Measurements from ENCODE around the gene CMIP.

Gene CMIP

GRCh38 chr16:81470796-81471636, 26.4 kb downstream of the CMIP start:
- 94% methylated on average over 7 to 9 of the region's 9 CpGs for WGBS, 2 experiments
- H3K4me1 ChIP-seq (ENCODE audit: control insufficient read depth, insufficient read depth, low read length): peaks cover 20% of the 10 kb centered on the region
- H3K36me3 ChIP-seq (ENCODE audit: control insufficient read depth, insufficient read depth, low read length): no peaks in the 10 kb centered on the region
- no peaks in the 10 kb centered on the region for H3K27me3 ChIP-seq (ENCODE audit: control insufficient read depth, insufficient read depth, low read length, poor library complexity, severe bottlenecking)
- no peaks in the 10 kb centered on the region for H3K9me3 ChIP-seq (ENCODE audit: control insufficient read depth, low read length)
- no peak overlapping the region for H3K27ac ChIP-seq (ENCODE audit: insufficient read depth, low read depth, low read length, poor library complexity, severe bottlenecking)
- no peak overlapping the region for H3K4me3 ChIP-seq (ENCODE audit: insufficient read depth, low read depth, low read length)

DNA sequence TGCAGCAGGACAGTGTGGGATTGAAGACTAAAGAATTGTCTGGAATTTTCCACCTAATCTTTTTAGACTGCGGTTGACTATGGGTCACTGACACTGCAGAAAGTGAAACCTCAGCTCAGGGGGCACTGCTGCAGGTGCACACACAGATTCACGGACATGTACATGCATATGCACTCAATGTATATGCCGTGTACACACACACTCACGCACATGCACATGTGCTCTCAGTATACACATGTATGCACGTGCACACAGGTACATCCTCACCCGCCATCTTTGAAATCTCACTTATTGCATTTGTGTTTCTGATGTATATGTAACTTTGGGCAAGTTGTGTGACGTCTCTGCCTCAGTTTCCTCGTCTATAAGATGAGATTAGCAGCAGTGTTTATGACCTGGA, 27.3 kb downstream of the CMIP start:
- Histone ChIP-seq H3K36me3 (ENCODE audit: control insufficient read depth, insufficient read depth, low read length) (no peaks in the 10 kb centered on the region), H3K9me3 (ENCODE audit: control insufficient read depth, low read length) (no peaks in the 10 kb centered on the region), H3K27me3 (ENCODE audit: control insufficient read depth, insufficient read depth, low read length, poor library complexity, severe bottlenecking) (no peaks in the 10 kb centered on the region), H3K4me3 (ENCODE audit: insufficient read depth, low read depth, low read length) (no peak overlapping the region), H3K4me1 (ENCODE audit: control insufficient read depth, insufficient read depth, low read length) (peaks cover 19% of the 10 kb centered on the region), H3K27ac (ENCODE audit: insufficient read depth, low read depth, low read length, poor library complexity, severe bottlenecking) (no peak overlapping the region)
- 94 to 95% methylated on average over 8 of the region's 8 CpGs for WGBS, 2 experiments

DNA sequence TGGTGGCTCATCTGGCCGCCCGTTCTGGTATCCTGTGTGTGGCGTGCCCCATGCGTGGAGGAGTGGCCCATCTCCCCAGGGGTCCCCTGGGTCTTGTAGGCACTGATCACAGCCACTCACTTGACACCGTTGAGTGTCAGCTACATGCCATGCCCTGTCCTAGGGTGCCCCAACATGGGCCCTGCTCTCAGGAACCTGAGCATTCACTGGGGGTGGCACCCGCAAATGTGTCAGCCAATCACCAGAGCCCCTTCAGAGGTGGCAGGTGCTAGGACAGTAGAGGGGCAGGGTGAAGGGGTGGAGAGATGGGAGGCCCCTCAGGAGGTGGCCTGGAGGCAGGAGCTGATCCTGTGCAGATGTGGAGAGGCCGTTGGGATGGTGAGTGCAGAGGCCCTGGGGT, 27.8 kb downstream of the CMIP start:
- no peaks in the 10 kb centered on the region for H3K27me3 ChIP-seq (ENCODE audit: control insufficient read depth, insufficient read depth, low read length, poor library complexity, severe bottlenecking)
- no peak overlapping the region for H3K4me3 ChIP-seq (ENCODE audit: insufficient read depth, low read depth, low read length)
- WGBS, 2 experiments: 91% methylated on average over 7 of the region's 7 CpGs
- no peaks in the 10 kb centered on the region for H3K36me3 ChIP-seq (ENCODE audit: control insufficient read depth, insufficient read depth, low read length)
- no peak overlapping the region for H3K27ac ChIP-seq (ENCODE audit: insufficient read depth, low read depth, low read length, poor library complexity, severe bottlenecking)
- no peaks in the 10 kb centered on the region for H3K9me3 ChIP-seq (ENCODE audit: control insufficient read depth, low read length)
- peaks cover 16% of the 10 kb centered on the region for H3K4me1 ChIP-seq (ENCODE audit: control insufficient read depth, insufficient read depth, low read length)

- Histone ChIP-seq H3K27ac (ENCODE audit: insufficient read depth, low read depth, low read length, poor library complexity, severe bottlenecking) (no peak overlapping the region), H3K4me3 (ENCODE audit: insufficient read depth, low read depth, low read length) (no peak overlapping the region), H3K36me3 (ENCODE audit: control insufficient read depth, insufficient read depth, low read length) (no peaks in the 10 kb centered on the region), H3K27me3 (ENCODE audit: control insufficient read depth, insufficient read depth, low read length, poor library complexity, severe bottlenecking) (no peaks in the 10 kb centered on the region), H3K4me1 (ENCODE audit: control insufficient read depth, insufficient read depth, low read length) (peaks cover 19% of the 10 kb centered on the region), H3K9me3 (ENCODE audit: control insufficient read depth, low read length) (no peaks in the 10 kb centered on the region)
- WGBS, 2 experiments: 67 to 71% methylated on average over 12 to 13 of the region's 14 CpGs
These were observed 28.5 kb downstream of the CMIP start for GRCh38 chr16:81473066-81473488.

DNA sequence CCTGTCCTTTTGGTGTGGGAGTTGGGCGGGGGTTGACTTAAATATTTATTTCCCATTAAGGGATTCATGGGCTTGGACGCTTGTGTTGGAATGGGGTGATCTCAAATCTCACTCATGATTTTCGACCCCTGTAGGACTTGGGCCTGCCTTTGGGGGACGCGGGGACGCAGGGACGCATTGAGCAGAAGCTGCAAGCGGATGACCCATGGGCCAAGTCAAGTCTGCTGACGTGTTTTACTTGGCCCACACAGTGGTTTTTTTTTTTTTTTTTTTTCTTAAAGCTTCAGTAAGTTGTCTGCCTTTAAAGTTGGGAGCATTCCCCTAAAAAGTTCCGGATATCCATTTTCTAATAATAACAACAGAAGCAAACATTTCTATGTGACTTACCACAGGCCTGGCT, 28.9 kb downstream of the CMIP start:
- Histone ChIP-seq H3K27ac (ENCODE audit: insufficient read depth, low read depth, low read length, poor library complexity, severe bottlenecking) (no peak overlapping the region), H3K4me3 (ENCODE audit: insufficient read depth, low read depth, low read length) (no peak overlapping the region), H3K36me3 (ENCODE audit: control insufficient read depth, insufficient read depth, low read length) (no peaks in the 10 kb centered on the region), H3K9me3 (ENCODE audit: control insufficient read depth, low read length) (no peaks in the 10 kb centered on the region), H3K27me3 (ENCODE audit: control insufficient read depth, insufficient read depth, low read length, poor library complexity, severe bottlenecking) (no peaks in the 10 kb centered on the region), H3K4me1 (ENCODE audit: control insufficient read depth, insufficient read depth, low read length) (peaks cover 23% of the 10 kb centered on the region)
- 92 to 96% methylated on average over 10 of the region's 10 CpGs for WGBS, 2 experiments

DNA sequence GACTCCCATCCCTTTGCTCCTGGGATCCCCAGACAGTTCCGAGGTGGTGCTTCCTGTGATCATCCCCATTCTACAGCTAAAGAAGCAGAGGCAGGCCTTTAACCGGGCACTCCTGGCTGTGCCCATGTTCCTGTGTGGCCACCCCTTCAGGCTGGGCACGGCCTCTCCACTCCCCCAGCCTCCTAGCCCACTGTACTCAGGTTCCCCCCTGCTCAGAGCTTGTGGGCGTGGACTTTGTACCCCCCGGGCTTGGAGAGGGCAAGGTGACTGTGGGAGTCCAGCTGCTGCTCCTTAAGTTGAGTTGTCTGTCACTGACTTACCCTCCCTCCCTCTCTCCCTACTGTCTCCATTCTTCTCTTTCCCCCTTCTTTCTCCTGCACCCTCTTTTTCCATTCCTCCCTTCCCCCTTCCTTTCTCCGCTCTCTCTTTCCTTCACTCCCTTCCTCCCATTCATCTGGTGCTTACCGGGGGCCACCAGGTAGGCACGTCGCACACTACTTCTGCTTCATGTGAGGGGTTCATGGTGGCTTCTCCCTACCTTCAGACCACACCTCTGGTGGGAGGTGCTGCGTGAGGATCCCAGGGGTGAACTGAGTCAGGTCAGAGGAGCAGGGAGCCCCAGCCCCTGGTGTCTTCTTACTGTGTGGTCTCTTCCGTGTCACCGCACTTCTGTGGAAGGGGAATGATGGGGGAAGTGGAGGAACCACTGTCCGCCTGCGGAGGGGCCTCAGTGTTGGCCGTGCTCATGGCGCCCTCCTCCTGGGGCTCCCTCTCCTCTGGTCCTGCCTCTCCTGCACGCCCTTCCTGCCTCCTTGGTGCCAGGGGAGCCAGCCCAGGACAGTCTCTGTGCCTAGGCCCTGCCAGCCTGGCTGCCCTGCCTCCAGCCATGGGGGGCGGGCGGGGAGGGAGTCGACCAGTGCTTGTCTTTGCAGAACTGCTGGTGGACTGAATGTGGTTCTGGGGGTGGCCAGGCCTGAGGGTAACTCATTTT, 29.7 kb downstream of the CMIP start:
- no peaks in the 10 kb centered on the region for H3K36me3 ChIP-seq (ENCODE audit: control insufficient read depth, insufficient read depth, low read length)
- peaks cover 28% of the 10 kb centered on the region for H3K4me1 ChIP-seq (ENCODE audit: control insufficient read depth, insufficient read depth, low read length)
- H3K9me3 ChIP-seq (ENCODE audit: control insufficient read depth, low read length): no peaks in the 10 kb centered on the region
- no peak overlapping the region for H3K27ac ChIP-seq (ENCODE audit: insufficient read depth, low read depth, low read length, poor library complexity, severe bottlenecking)
- 93 to 94% methylated on average over 20 of the region's 20 CpGs for WGBS, 2 experiments
- H3K27me3 ChIP-seq (ENCODE audit: control insufficient read depth, insufficient read depth, low read length, poor library complexity, severe bottlenecking): no peaks in the 10 kb centered on the region
- no peak overlapping the region for H3K4me3 ChIP-seq (ENCODE audit: insufficient read depth, low read depth, low read length)

GRCh38 chr16:81477697-81478693, 33.4 kb downstream of the CMIP start:
- H3K27me3 ChIP-seq (ENCODE audit: control insufficient read depth, insufficient read depth, low read length, poor library complexity, severe bottlenecking): no peaks in the 10 kb centered on the region

GRCh38 chr16:81478876-81479511, 34.4 kb downstream of the CMIP start:
- no peaks in the 10 kb centered on the region for H3K9me3 ChIP-seq (ENCODE audit: control insufficient read depth, low read length)
- H3K4me3 ChIP-seq (ENCODE audit: insufficient read depth, low read depth, low read length): no peak overlapping the region
- H3K27me3 ChIP-seq (ENCODE audit: control insufficient read depth, insufficient read depth, low read length, poor library complexity, severe bottlenecking): no peaks in the 10 kb centered on the region
- 86 to 88% methylated on average over 13 of the region's 13 CpGs for WGBS, 2 experiments
- no peaks in the 10 kb centered on the region for H3K36me3 ChIP-seq (ENCODE audit: control insufficient read depth, insufficient read depth, low read length)
- H3K4me1 ChIP-seq (ENCODE audit: control insufficient read depth, insufficient read depth, low read length): peaks cover 13% of the 10 kb centered on the region
- H3K27ac ChIP-seq (ENCODE audit: insufficient read depth, low read depth, low read length, poor library complexity, severe bottlenecking): no peak overlapping the region

More at GRCh38 chr16:81477697-81478693, 33.4 kb downstream of the CMIP start:
- 90 to 91% methylated on average over 19 of the region's 19 CpGs for WGBS, 2 experiments
- Histone ChIP-seq H3K4me3 (ENCODE audit: insufficient read depth, low read depth, low read length) (no peak overlapping the region), H3K9me3 (ENCODE audit: control insufficient read depth, low read length) (no peaks in the 10 kb centered on the region), H3K4me1 (ENCODE audit: control insufficient read depth, insufficient read depth, low read length) (peaks cover 20% of the 10 kb centered on the region), H3K27ac (ENCODE audit: insufficient read depth, low read depth, low read length, poor library complexity, severe bottlenecking) (no peak overlapping the region), H3K36me3 (ENCODE audit: control insufficient read depth, insufficient read depth, low read length) (no peaks in the 10 kb centered on the region)

GRCh38 chr16:81480606-81481206, 36.1 kb downstream of the CMIP start:
- Histone ChIP-seq H3K9me3 (ENCODE audit: control insufficient read depth, low read length) (no peaks in the 10 kb centered on the region), H3K27ac (ENCODE audit: insufficient read depth, low read depth, low read length, poor library complexity, severe bottlenecking) (no peak overlapping the region), H3K36me3 (ENCODE audit: control insufficient read depth, insufficient read depth, low read length) (no peaks in the 10 kb centered on the region), H3K27me3 (ENCODE audit: control insufficient read depth, insufficient read depth, low read length, poor library complexity, severe bottlenecking) (no peaks in the 10 kb centered on the region), H3K4me3 (ENCODE audit: insufficient read depth, low read depth, low read length) (no peak overlapping the region), H3K4me1 (ENCODE audit: control insufficient read depth, insufficient read depth, low read length) (peaks cover 12% of the 10 kb centered on the region)
- WGBS, 2 experiments: 96% methylated on average over 9 of the region's 9 CpGs
